ENCODE results near the gene UBR3. TPM values are rescaled to one million over a fixed set of nuclear protein-coding genes. Genes with fewer than 3 reads are reported as not detected.

The UBR3 gene
- total RNA-seq, 1 donor from 2014 or later, result 35.6 TPM

DNA sequence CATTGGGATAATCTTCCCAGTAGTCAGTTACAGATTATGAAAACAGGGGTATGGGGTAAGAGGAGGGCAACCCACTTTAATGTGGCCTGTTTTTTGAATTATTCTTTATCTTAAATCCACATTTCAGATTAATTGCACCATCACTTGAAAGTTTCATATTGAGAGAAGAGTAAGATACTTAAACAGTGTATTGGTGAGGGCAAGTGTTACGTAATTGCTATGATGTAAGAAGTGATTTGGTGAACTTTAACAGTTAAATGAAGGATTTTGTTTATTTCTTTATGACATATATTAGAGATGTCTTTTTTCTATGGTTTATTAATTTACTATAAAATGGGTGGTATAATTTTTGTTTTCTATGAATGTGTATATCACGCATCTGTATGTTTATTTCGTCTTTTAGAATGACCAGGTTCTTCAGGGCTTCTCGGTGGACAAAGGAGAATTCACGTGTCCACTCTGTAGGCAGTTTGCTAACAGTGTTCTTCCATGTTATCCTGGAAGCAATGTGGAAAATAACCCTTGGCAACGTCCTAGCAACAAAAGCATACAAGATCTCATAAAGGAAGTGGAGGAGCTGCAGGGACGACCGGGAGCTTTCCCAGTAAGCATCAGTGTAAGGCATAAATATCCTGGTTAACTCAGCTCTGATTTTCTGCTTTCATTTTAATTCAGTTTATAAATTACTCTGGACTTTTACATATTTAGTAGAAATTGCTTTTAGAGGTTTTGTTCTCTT is 179.5 kb downstream of the UBR3 start:
- no peak for TF ChIP-seq CTCF (IDR thresholded peaks at IDR 0.05)
- ChIA-PET POLR2A (no interaction called here), CTCF (no interaction called here)
- Mint-ChIP-seq H3K4me1 (no peaks in the 10 kb centered on the region), H3K27me3 (no peaks in the 10 kb centered on the region), H3K4me3 (no peak overlapping the region), H3K9me3 (no peaks in the 10 kb centered on the region), H3K36me3 (ENCODE audit: low read depth) (peaks cover 70% of the 10 kb centered on the region), H3K27ac (no peak overlapping the region)
- ATAC-seq (ENCODE audit: low read depth) (no peak), DNase-seq (no peak)
- intact Hi-C loops (cut with micrococcal nuclease), result no loop called here

DNA sequence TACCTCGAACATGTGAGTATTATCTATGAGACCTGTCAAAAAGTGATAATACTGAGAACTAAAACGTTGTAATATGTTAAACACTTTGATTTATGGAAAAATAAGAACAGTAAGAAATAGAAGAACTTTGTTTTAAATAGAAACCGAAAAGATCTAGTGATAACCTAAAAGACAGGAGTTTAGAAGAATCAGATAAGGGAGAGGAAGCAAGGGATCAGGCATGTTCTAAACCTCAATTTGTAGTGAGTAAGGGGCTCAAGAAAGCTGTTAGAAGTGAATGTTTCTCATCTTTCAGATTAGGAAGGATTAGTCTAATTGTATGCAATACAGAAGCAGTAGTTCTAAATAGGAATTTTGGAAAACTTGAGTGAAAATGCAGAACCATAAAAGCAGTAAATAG is 182.0 kb downstream of the UBR3 start:
- intact Hi-C loops (cut with micrococcal nuclease), result no loop called here
- Mint-ChIP-seq H3K27me3 (no peaks in the 10 kb centered on the region), H3K36me3 (ENCODE audit: low read depth) (peaks cover 58% of the 10 kb centered on the region), H3K4me1 (no peaks in the 10 kb centered on the region), H3K9me3 (no peaks in the 10 kb centered on the region), H3K4me3 (no peak overlapping the region), H3K27ac (no peak overlapping the region)
- ATAC-seq (ENCODE audit: low read depth), result no peak
- DNase-seq, result no peak
- CTCF ChIA-PET, result no interaction called here
- no peak for TF ChIP-seq CTCF (IDR thresholded peaks at IDR 0.05)
- POLR2A ChIA-PET, result no interaction called here

DNA sequence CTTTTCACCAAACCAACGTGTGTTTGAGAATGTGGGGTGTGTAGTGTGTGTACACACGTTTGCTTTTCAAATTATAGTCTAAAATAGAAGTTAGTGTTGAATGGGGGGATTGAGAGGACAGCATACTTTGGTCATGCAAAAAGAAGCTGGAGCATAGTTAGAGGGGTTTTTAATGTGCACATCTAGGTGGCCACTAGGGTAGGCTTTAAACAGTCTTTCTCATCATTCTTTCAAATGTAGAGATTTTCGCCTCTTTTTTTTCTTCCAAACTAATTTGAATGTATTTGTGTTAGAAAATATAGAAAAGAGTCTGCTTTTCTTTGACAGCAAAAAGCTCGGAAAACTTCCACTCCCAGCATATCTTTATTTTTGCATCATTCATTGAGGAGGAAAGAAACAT is 185.5 kb downstream of the UBR3 start:
- H3K4me3 Mint-ChIP-seq, result no peak overlapping the region
- no peak overlapping the region for H3K27ac Mint-ChIP-seq
- DNase-seq, result no peak
- peaks cover 35% of the 10 kb centered on the region for H3K36me3 Mint-ChIP-seq (ENCODE audit: low read depth)
- ATAC-seq (ENCODE audit: low read depth), result no peak
- POLR2A ChIA-PET, result no interaction called here
- no peaks in the 10 kb centered on the region for H3K9me3 Mint-ChIP-seq
- H3K4me1 Mint-ChIP-seq, result no peaks in the 10 kb centered on the region
- H3K27me3 Mint-ChIP-seq, result no peaks in the 10 kb centered on the region
- CTCF ChIA-PET, result no interaction called here
- TF ChIP-seq CTCF (IDR thresholded peaks at IDR 0.05), result no peak
- intact Hi-C loops (cut with micrococcal nuclease), result no loop called here

- no peak for ATAC-seq (ENCODE audit: low read depth)
- TF ChIP-seq CTCF (IDR thresholded peaks at IDR 0.05), result no peak
- Mint-ChIP-seq H3K4me3 (no peak overlapping the region), H3K27me3 (no peaks in the 10 kb centered on the region), H3K36me3 (ENCODE audit: low read depth) (peaks cover 38% of the 10 kb centered on the region), H3K27ac (no peak overlapping the region), H3K9me3 (no peaks in the 10 kb centered on the region), H3K4me1 (no peaks in the 10 kb centered on the region)
- ChIA-PET POLR2A (no interaction called here), CTCF (no interaction called here)
- intact Hi-C loops (cut with micrococcal nuclease), result no loop called here
- no peak for DNase-seq
These were observed 186.7 kb downstream of the UBR3 start for GRCh38 chr2:170013802-170014551.

GRCh38 chr2:170014769-170015168 is 187.5 kb downstream of the UBR3 start:
- Mint-ChIP-seq H3K9me3 (no peaks in the 10 kb centered on the region), H3K27me3 (no peaks in the 10 kb centered on the region), H3K4me3 (no peak overlapping the region), H3K4me1 (no peaks in the 10 kb centered on the region), H3K27ac (no peak overlapping the region), H3K36me3 (ENCODE audit: low read depth) (peaks cover 33% of the 10 kb centered on the region)
- ChIA-PET POLR2A (no interaction called here), CTCF (no interaction called here)
- no peak for ATAC-seq (ENCODE audit: low read depth)
- no peak for TF ChIP-seq CTCF (IDR thresholded peaks at IDR 0.05)
- no peak for DNase-seq
- intact Hi-C loops (cut with micrococcal nuclease), result no loop called here

All from activated B cell treated with CpG ODN at 0.5 μM for 24 hours (primary cell).